Measurements from ENCODE around the gene CEP55. TPM values are rescaled to one million over a fixed set of nuclear protein-coding genes. Genes with fewer than 3 reads are reported as not detected.
"Not testable (repeated sequence)": the region's sequence is repeated elsewhere in the genome, so short reads cannot be mapped to it uniquely, and the experiment has no call there.

Gene CEP55
- polyA plus RNA-seq (ENCODE audit: insufficient read length in 10 of 10), result 10 to 100 TPM in 2 of 10 donors, 1 to 10 TPM in 8; 7.1 to 13.7 (median 9.3) TPM
- long read RNA-seq, donor 1, result 0 reads
- long read RNA-seq, donor 2, partial matches to known transcripts, result 0 of 1 reads
- long read RNA-seq, donor 2, other reads (novel, unspliced or antisense), result 0 of 1 reads
- long read RNA-seq, donor 3, result 0 reads
- long read RNA-seq, donor 4, result 0 reads
- long read RNA-seq, donor 5, partial matches to known transcripts, result 0 of 1 reads
- long read RNA-seq, donor 5, other reads (novel, unspliced or antisense), result 0 of 1 reads
- long read RNA-seq, donor 6, partial matches to known transcripts, result 6 of 8 reads
- long read RNA-seq, donor 6, other reads (novel, unspliced or antisense), result 0 of 8 reads
- long read RNA-seq, donor 7, result 0 reads
- long read RNA-seq, donor 8, partial matches to known transcripts, result 0 of 1 reads
- long read RNA-seq, donor 8, other reads (novel, unspliced or antisense), result 0 of 1 reads
- long read RNA-seq, donor 9, result 0 reads

DNA sequence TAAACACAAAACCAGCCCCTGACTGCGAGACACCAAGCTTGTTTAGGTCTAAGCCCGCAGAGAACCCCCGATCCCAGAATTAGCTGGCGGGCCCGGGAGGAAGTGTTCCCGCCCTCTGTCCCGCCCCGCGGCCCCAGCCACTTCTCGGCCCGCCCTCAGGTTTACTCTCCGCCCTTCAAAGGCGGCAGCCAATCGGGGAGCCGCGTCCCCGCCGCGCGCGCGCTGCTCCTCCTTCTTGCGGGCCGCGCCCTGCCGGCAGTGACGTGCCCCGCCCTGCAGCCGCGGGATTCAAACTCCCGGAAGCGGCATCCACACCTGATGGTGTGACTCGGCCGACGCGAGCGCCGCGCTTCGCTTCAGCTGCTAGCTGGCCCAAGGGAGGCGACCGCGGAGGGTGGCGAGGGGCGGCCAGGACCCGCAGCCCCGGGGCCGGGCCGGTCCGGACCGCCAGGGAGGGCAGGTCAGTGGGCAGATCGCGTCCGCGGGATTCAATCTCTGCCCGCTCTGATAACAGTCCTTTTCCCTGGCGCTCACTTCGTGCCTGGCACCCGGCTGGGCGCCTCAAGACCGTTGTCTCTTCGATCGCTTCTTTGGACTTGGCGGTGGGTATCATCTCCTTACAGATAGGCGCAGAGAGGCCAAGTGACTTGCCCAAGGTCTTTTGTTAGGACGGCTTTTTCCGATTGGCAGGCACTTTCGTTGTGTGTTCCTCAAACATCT, at the start of gene CEP55:
Gene CEP55 (plus strand): TSS at position 291 of the 720 bp plus-strand sequence. CDS start 3,440 bp downstream, outside the sequence.
- DNase-seq, result peak; percentile 95 to 98 (median 95)

DNA sequence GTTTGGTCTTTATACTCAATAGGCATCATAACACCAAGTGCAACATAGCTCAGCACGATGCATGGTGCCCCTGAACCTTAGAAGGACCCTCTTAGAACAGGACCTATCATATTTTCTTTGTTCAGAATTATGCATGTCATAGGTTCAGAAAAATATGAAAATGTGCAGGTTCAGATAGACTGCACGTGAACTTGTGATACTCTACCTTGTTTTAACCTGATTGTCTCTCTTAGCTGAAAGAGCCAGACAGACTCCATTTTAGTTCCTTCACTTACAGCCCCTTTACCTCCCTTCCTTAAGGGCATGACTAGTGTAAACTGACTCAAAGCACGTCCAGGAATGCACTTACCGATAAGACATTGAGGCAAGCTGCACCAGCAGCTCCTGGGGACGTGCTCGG, 49.4 kb upstream of the CEP55 start:
- DNase-seq, result no peak

- no peak for DNase-seq
Observed at GRCh38 chr10:93447970-93448369, 48.4 kb upstream of the CEP55 start.

DNA sequence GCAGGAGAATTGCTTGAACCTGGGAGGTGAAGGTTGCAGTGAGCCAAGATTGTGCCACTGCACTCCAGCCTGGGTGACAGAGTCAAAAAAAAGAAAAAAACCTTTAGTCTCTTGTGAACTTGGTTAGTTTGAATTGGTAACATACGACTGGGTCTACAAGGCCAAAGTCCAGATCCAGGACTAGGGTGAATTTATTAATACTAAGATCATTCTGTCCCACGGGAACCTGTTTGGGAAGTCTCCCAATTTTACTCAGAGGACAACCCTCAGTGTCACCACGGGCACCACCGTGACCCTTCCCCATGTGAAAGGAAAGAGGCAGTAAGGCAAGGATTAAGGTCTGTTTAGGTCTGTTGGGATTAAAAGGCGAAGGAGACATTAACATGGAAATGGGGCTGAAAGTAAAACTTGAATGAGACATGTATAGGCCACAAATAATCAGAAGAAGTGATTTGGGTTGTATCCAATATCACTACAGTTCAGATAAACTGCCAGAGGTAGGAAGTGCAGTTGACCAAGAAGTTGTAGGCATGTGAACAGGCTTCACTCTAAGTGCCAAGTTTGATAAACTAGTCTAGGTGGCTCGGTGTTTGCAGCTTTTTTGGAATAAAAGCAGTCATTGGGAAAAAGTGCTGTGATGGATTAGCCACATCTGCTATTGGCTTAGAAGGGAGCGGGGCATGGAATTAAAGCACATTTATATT, 45.0 kb upstream of the CEP55 start:
- no peak for DNase-seq

- DNase-seq, result no peak
Observed at GRCh38 chr10:93452143-93452542, 44.3 kb upstream of the CEP55 start.

DNA sequence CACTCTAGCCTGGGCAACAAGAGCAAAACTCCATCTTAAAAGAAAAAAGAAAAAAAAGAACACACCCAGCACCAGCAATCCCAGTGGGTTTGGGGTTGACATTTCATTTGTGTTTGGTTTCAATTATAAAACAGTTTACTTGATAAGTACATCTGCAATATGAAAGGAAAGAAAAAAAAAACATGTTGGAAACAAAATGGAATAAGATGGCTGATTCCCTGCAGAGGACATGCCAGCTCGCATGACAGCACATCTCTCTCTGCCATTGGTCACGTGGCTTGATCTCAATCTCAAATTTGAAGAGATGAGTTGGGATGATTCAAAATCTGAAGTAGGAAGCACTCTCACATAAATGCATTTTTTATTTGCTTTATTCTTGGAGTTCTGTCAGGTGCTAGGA, 42.3 kb upstream of the CEP55 start:
- DNase-seq, result no peak

- DNase-seq, result no peak
Observed at GRCh38 chr10:93454736-93455135, 41.7 kb upstream of the CEP55 start.

- DNase-seq, result peak in 1 of 3 donors; percentile 20
Observed at GRCh38 chr10:93456480-93456879, 39.9 kb upstream of the CEP55 start.

- DNase-seq, result no peak
Observed at GRCh38 chr10:93457511-93457910, 38.9 kb upstream of the CEP55 start.

- peak; percentile 87 to 99 (median 93) for DNase-seq
Observed at GRCh38 chr10:93458821-93459257, 37.6 kb upstream of the CEP55 start.

GRCh38 chr10:93459466-93459865, 36.9 kb upstream of the CEP55 start:
- DNase-seq, result peak in 1 of 3 donors; percentile 71

DNA sequence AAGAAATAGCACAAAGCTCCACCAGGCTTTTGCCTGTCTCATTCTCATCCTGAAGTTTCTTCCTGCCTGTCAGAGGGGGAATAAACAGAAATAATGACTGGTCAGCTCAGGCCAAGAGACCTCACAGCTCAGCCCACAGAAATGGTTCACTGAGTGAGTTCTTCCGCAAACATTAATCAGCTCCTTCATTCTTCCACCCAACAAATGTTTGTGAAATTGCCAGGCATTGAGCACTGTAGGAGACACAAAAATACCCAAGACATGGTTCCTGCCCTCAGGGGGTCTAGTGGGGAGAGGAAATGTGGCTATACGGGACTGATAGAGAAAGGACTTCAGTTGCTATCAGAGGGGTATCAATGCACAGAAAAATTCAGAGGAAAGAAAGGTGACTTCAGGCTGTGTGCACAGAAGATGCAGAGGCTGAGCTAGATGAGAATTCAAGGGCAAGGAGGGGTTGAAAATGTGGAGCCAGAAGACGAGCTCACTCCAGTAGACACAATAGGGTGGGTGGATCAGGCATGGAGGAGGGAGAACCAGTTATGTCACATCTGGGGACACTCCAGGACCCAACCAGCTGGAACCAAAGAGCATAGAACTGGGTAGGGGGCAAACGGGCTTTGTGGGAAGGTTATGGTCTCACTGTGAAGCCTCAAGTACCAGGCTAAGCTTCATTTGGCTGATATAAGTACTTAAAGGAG, 35.2 kb upstream of the CEP55 start:
- DNase-seq, result no peak

GRCh38 chr10:93461807-93462178, 34.6 kb upstream of the CEP55 start:
- no peak for DNase-seq

- no peak for DNase-seq
Observed at GRCh38 chr10:93462371-93462770, 34.0 kb upstream of the CEP55 start.

DNA sequence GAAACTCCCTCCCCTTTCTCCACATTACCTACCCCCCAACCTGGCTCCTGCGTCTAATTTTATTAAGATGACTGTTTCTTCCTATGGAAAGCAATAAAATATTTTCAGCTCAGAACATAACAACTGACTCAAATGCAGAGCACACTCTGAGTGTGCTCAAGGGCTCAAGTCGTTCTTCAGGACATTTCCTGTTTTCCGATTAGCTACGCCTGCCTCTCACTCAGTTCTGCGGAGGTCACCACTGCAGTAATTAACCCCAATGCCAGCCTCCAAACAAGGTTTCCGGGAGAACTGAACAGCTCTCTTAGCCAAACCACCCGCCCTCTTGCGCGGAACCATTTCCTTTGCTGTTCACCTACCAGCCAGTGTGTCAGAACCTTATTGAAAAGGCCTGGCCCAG, 33.5 kb upstream of the CEP55 start:
- DNase-seq, result no peak

DNA sequence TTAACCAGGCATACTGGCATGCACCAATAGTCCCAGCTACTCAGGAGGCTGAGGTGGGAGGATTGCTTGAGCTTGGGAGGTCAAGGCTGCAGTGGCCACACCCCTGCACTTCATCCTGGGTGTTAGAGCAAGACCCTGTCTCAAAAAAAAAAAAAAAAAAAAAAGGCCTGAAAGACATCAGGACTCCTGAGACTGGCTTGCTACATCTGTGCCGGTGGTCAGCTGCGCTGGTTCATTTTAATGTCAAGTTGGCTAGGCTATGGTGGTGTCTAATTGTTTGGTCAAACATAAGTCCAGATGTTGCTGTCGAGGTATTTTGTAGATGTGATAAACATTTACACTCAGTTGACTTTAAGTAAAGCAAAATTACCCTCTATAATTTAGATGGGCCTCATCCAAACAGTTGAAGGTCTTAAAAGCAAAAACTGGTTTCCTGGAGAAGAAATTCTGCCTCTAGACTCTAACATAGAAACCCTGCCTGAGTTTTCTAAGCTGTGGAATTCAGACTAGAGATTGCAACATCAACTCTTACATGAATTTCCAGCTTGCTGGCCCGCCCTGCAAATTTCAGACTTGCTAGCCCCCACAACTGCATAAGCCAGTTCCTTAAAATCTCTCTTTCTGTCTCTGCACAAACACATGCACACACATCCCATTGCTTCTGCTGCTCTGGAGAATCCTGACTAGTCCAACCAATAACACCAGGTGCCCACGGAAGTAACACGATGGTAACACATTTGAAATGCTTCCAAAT, 32.5 kb upstream of the CEP55 start:
- peak in 2 of 3 donors; percentile 63 to 78 for DNase-seq

- DNase-seq, result no peak
Observed at GRCh38 chr10:93464776-93465388, 31.5 kb upstream of the CEP55 start.

- peak in 2 of 3 donors; percentile 75 to 84 for DNase-seq
Observed at GRCh38 chr10:93465806-93466675, 30.4 kb upstream of the CEP55 start.

GRCh38 chr10:93467635-93468034, 28.8 kb upstream of the CEP55 start:
- DNase-seq, result not testable (repeated sequence)

Measured in muscle of back (tissue), 13 donors.